ENCODE data around the gene MTUS2.

Gene MTUS2

DNA sequence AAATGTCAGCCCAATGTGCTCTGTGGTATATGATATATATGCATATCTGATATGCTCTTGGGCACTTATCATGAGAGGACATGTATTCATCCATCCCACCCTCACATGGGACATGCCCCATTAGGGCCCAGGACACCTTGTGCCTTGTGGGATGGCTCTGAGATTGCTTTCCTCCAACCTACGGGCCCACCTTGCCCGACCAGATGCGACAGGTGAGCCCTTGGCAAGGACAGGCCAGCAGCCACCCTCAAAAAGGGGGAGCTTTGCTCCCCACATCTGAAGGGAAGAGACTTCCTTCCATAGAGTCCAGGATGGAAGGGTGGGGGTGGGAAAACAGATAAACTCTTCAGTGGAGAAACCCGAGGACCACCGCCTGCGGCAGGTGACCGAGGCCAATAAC lies 716.7 kb downstream of the MTUS2 start:
- no peak overlapping the region for H3K27ac ChIP-seq (ENCODE audit: insufficient read depth, low read length, poor library complexity, severe bottlenecking)
- no peaks in the 10 kb centered on the region for H3K4me1 ChIP-seq (ENCODE audit: control insufficient read depth, insufficient read depth, low read length, poor library complexity, severe bottlenecking)
- H3K9me3 ChIP-seq (ENCODE audit: control insufficient read depth, low read length): no peaks in the 10 kb centered on the region

DNA sequence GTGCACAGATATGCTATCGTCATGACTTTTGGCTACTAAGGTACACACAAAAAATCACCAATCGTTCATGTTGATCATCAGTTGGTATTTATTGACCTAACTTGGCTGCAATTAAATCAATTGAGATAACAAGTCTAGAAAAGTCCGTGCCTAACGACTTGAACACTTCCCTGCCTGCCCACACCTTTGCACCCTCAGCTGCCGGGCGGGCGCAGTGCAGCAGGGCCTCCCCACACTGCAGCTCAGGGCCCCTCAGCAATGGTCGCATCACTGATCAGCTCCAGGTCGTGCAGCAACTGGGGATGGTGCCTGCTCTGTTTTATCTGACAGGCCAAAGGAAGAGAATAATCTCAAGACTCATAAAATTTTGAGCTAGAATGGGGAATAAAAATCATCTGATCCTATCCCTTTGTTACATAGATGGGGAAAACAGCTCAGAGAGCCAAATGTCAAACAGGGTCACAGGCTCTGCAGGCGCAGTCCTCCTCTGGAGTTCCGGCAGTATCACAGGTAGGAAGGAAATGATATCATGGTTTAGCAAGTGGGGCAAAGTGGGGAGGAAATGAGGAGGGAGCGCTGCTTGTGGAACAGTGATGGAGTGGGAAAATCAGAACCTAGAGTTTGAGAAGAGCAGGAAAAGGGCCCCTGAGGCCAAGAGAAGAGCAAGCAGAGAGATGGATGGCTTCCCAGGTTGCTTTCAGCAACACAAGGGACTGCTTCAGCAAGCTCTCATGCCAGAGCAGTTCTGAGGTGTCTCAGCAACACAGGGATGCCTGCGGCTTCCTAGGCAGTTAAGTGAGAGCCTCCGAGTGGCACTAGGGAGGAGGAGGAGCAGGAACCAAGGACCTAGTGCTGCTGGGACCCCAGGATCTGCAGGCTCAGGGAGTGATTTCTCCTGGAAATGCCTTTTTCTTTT lies 717.9 kb downstream of the MTUS2 start:
- no peak overlapping the region for H3K4me3 ChIP-seq (ENCODE audit: insufficient read depth, low read depth, low read length, poor library complexity, severe bottlenecking)
- H3K36me3 ChIP-seq (ENCODE audit: control insufficient read depth, insufficient read depth, low read length): peaks cover 16% of the 10 kb centered on the region

More for the DNA sequence above, 716.7 kb downstream of the MTUS2 start:
- Histone ChIP-seq H3K4me3 (ENCODE audit: insufficient read depth, low read depth, low read length, poor library complexity, severe bottlenecking) (no peak overlapping the region), H3K36me3 (ENCODE audit: control insufficient read depth, insufficient read depth, low read length) (peaks cover 28% of the 10 kb centered on the region), H3K27me3 (replicated peaks; ENCODE audit: control insufficient read depth, insufficient read depth, low read length, poor library complexity, severe bottlenecking) (no peaks in the 10 kb centered on the region)
- no peak for DNase-seq

DNA sequence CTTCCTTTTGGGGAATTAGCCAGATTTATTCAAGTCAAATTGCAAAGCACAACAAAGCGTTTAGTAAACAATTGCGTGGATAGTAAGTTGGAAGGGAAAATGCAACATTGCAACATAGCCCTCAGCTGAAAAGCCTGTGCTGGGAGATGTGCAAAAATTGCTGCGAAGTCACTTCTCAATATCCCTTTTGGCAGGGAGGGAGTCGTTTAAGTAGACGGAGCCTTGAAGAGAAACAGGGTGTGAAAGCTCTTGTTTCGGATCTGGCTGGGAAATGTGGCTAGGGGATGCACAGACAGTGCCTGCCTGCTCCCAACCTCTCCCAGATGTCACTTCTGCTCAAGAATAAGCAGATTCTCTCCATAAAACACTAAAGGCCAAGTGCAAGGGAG lies 718.5 kb downstream of the MTUS2 start:
- Histone ChIP-seq H3K9me3 (ENCODE audit: control insufficient read depth, low read length) (no peaks in the 10 kb centered on the region), H3K27ac (ENCODE audit: insufficient read depth, low read length, poor library complexity, severe bottlenecking) (no peak overlapping the region), H3K27me3 (replicated peaks; ENCODE audit: control insufficient read depth, insufficient read depth, low read length, poor library complexity, severe bottlenecking) (no peaks in the 10 kb centered on the region), H3K4me3 (ENCODE audit: insufficient read depth, low read depth, low read length, poor library complexity, severe bottlenecking) (no peak overlapping the region), H3K4me1 (ENCODE audit: control insufficient read depth, insufficient read depth, low read length, poor library complexity, severe bottlenecking) (no peaks in the 10 kb centered on the region), H3K36me3 (ENCODE audit: control insufficient read depth, insufficient read depth, low read length) (peaks cover 10% of the 10 kb centered on the region)
- no peak for DNase-seq

More for the DNA sequence above, 717.9 kb downstream of the MTUS2 start:
- no peaks in the 10 kb centered on the region for H3K27me3 ChIP-seq (replicated peaks; ENCODE audit: control insufficient read depth, insufficient read depth, low read length, poor library complexity, severe bottlenecking)
- no peaks in the 10 kb centered on the region for H3K9me3 ChIP-seq (ENCODE audit: control insufficient read depth, low read length)
- no peak for DNase-seq
- H3K4me1 ChIP-seq (ENCODE audit: control insufficient read depth, insufficient read depth, low read length, poor library complexity, severe bottlenecking): no peaks in the 10 kb centered on the region
- no peak overlapping the region for H3K27ac ChIP-seq (ENCODE audit: insufficient read depth, low read length, poor library complexity, severe bottlenecking)

DNA sequence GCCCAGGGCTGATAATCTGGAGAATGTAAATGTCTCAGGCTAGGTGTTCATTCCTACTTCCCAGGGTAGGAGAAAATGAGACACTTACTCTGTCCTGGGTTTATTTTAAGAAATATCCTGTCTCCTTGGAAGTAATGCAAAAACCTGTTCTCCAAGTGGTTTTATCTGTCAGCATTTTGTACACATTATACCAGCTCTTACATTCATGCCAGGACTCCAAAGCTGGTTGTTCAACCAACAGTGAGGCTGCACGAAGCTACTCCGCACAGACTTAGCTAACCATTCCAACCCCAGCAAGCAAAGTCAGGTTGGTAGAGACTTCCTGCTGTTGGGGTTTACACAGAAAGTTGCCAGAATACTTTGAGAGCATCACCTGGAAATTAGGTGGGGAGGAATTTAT lies 719.7 kb downstream of the MTUS2 start:
- no peak overlapping the region for H3K27ac ChIP-seq (ENCODE audit: insufficient read depth, low read length, poor library complexity, severe bottlenecking)
- peaks cover 8% of the 10 kb centered on the region for H3K36me3 ChIP-seq (ENCODE audit: control insufficient read depth, insufficient read depth, low read length)
- H3K4me1 ChIP-seq (ENCODE audit: control insufficient read depth, insufficient read depth, low read length, poor library complexity, severe bottlenecking): no peaks in the 10 kb centered on the region
- H3K27me3 ChIP-seq (replicated peaks; ENCODE audit: control insufficient read depth, insufficient read depth, low read length, poor library complexity, severe bottlenecking): no peaks in the 10 kb centered on the region
- no peak overlapping the region for H3K4me3 ChIP-seq (ENCODE audit: insufficient read depth, low read depth, low read length, poor library complexity, severe bottlenecking)
- no peak for DNase-seq
- H3K9me3 ChIP-seq (ENCODE audit: control insufficient read depth, low read length): no peaks in the 10 kb centered on the region

DNA sequence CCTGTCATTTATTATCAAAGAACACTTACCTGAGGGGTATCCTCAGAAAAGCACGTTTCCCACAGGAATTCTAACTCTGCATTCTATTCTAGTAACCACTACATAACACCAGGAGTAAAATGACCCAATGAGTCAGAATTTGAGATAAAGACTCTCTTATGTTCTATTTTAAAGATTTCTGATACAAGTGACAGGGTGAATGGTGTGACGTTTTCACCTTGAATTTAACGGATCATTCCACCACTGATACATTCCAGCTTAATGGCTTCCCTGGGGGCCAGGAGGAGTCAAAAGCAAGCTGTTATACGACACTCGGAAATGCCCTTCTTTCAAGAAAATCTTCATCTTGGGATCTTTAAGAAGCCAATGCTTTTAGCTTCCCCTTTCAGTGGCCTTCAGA lies 720.2 kb downstream of the MTUS2 start:
- Histone ChIP-seq H3K27me3 (replicated peaks; ENCODE audit: control insufficient read depth, insufficient read depth, low read length, poor library complexity, severe bottlenecking) (no peaks in the 10 kb centered on the region), H3K9me3 (ENCODE audit: control insufficient read depth, low read length) (no peaks in the 10 kb centered on the region), H3K27ac (ENCODE audit: insufficient read depth, low read length, poor library complexity, severe bottlenecking) (no peak overlapping the region), H3K4me1 (ENCODE audit: control insufficient read depth, insufficient read depth, low read length, poor library complexity, severe bottlenecking) (no peaks in the 10 kb centered on the region), H3K4me3 (ENCODE audit: insufficient read depth, low read depth, low read length, poor library complexity, severe bottlenecking) (no peak overlapping the region), H3K36me3 (ENCODE audit: control insufficient read depth, insufficient read depth, low read length) (peaks cover 10% of the 10 kb centered on the region)
- DNase-seq: no peak

DNA sequence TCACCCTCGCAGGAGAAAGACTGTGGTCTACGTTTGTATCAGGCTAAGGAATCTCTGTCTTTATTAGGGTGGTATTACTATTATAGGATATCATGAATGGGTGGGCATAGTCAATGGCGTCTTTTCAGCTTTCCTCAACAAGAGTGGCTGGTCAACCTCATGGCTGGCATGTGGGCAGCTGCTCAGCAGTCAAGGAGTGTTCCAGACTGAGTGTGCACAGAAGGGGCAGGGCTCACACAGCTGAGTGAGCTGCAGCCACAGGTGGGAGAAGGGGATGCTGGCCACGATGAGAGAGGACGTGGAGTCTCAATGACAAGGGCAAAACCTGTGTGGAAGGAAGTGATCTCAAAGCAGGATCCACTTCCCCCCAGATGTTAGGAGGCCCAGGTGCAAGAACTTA lies 720.7 kb downstream of the MTUS2 start:
- Histone ChIP-seq H3K9me3 (ENCODE audit: control insufficient read depth, low read length) (no peaks in the 10 kb centered on the region), H3K27me3 (replicated peaks; ENCODE audit: control insufficient read depth, insufficient read depth, low read length, poor library complexity, severe bottlenecking) (no peaks in the 10 kb centered on the region), H3K36me3 (ENCODE audit: control insufficient read depth, insufficient read depth, low read length) (peaks cover 8% of the 10 kb centered on the region), H3K4me3 (ENCODE audit: insufficient read depth, low read depth, low read length, poor library complexity, severe bottlenecking) (no peak overlapping the region), H3K4me1 (ENCODE audit: control insufficient read depth, insufficient read depth, low read length, poor library complexity, severe bottlenecking) (no peaks in the 10 kb centered on the region), H3K27ac (ENCODE audit: insufficient read depth, low read length, poor library complexity, severe bottlenecking) (no peak overlapping the region)
- DNase-seq: no peak

DNA sequence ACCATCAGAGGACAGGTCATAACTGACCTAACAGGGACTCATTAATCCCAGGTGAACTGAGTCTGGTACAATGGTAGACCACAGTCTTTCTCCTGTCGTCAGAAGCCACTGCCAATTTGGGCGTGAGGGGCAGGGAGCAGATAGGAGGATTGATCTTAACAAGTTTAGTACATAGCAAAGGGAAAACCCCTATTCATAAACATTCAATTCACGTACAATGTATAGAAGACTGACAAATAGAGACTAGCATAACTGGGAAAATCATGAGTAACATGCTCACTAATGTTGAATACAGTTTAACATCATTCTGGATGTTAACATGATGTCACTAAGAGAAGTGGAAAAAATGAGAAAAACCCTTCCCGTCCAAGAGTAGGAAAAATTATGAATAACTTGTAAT lies 721.3 kb downstream of the MTUS2 start:
- no peak for DNase-seq
- H3K4me3 ChIP-seq (ENCODE audit: insufficient read depth, low read depth, low read length, poor library complexity, severe bottlenecking): no peak overlapping the region
- H3K27me3 ChIP-seq (replicated peaks; ENCODE audit: control insufficient read depth, insufficient read depth, low read length, poor library complexity, severe bottlenecking): no peaks in the 10 kb centered on the region
- no peaks in the 10 kb centered on the region for H3K4me1 ChIP-seq (ENCODE audit: control insufficient read depth, insufficient read depth, low read length, poor library complexity, severe bottlenecking)
- H3K36me3 ChIP-seq (ENCODE audit: control insufficient read depth, insufficient read depth, low read length): peaks cover 6% of the 10 kb centered on the region
- no peaks in the 10 kb centered on the region for H3K9me3 ChIP-seq (ENCODE audit: control insufficient read depth, low read length)
- H3K27ac ChIP-seq (ENCODE audit: insufficient read depth, low read length, poor library complexity, severe bottlenecking): no peak overlapping the region

DNA sequence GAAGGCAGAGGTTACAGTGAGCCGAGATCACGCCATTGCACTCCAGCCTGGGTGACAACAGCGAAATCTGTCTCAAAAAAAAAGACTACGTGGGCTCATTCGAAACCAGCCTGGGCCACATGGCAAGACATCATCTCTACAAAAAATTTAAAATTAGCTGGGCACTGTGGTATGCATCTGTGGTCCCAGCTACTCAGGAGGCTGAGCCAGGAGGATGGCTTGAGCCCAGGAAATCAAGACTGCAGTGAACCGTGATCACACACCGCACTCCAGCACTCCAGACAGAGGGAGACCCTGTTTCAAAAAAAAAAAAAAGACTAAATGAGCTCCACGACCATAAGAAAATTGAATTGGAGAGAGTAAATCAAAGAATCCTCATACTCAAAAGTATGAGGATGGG lies 722.2 kb downstream of the MTUS2 start:
- Histone ChIP-seq H3K9me3 (ENCODE audit: control insufficient read depth, low read length) (no peaks in the 10 kb centered on the region), H3K4me3 (ENCODE audit: insufficient read depth, low read depth, low read length, poor library complexity, severe bottlenecking) (no peak overlapping the region), H3K36me3 (ENCODE audit: control insufficient read depth, insufficient read depth, low read length) (peaks cover 6% of the 10 kb centered on the region), H3K4me1 (ENCODE audit: control insufficient read depth, insufficient read depth, low read length, poor library complexity, severe bottlenecking) (no peaks in the 10 kb centered on the region), H3K27me3 (replicated peaks; ENCODE audit: control insufficient read depth, insufficient read depth, low read length, poor library complexity, severe bottlenecking) (no peaks in the 10 kb centered on the region), H3K27ac (ENCODE audit: insufficient read depth, low read length, poor library complexity, severe bottlenecking) (no peak overlapping the region)
- DNase-seq: no peak

DNA sequence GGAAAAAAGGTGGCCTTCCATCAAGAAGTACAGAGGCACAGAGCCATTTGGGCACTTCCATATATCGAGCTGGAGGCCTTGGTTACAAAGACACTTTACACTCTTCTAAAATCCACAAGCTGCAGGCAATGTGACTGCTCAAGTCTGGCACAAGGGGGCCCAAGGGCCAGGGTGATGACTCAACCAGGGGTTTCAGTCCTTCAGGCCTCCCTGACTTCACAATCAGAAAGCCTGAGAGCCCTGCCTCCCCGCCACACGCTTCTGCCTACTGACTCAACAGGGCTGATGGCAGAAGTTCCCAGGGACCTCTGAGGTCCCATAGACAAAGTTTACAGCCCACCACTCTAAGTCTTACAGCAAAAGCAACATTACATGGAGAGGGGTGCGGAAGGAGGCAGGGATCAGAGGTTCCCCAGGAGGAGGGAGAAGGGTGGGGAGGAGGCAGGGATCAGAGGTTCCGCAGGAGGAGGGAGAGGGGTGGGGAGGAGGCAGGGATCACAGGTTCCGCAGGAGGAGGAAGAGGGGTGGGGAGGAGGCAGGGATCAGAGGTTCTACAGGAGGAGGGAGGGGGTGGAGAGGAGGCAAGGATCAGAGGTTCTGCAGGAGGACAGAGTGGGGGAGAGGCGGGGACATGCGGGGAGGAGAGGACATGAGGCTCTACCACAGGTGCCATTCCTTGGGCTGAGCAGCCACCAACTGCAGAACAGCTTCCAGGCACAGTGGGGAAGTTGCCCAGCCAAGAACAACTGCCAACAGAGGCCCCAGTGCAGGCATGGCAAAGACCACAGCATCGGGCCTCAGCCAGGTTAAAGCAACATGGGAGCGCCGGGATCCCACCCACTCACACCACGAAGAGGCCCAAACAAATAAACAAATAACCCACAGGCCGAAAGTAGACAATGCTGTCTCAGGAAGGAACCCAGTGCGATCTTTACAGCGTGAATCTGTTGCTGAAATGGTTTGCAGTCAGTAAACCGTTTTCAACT lies 723.4 kb downstream of the MTUS2 start:
- Histone ChIP-seq H3K9me3 (ENCODE audit: control insufficient read depth, low read length) (no peaks in the 10 kb centered on the region), H3K4me3 (ENCODE audit: insufficient read depth, low read depth, low read length, poor library complexity, severe bottlenecking) (no peak overlapping the region), H3K27ac (ENCODE audit: insufficient read depth, low read length, poor library complexity, severe bottlenecking) (no peak overlapping the region), H3K36me3 (ENCODE audit: control insufficient read depth, insufficient read depth, low read length) (peaks cover 9% of the 10 kb centered on the region), H3K4me1 (ENCODE audit: control insufficient read depth, insufficient read depth, low read length, poor library complexity, severe bottlenecking) (no peaks in the 10 kb centered on the region), H3K27me3 (replicated peaks; ENCODE audit: control insufficient read depth, insufficient read depth, low read length, poor library complexity, severe bottlenecking) (no peaks in the 10 kb centered on the region)
- DNase-seq: no peak

DNA sequence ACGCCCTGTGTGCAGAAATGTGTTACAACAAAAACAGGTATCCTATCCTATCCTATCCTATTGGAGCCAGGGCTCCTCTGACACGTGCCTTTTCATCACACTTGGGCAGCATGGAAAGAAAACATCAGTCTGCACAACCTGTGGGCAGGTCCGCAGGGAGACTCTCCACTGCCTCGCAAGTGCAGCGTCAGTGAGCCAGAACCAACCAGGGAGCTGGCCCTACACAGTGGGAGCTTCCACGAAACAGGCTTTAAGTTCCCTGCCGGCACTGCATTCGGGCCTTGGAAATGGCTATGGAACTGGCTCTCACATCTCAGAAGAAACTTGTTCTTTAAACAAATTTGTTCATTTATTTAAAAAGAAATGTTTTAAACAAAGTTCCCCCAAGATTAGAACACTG lies 725.8 kb downstream of the MTUS2 start:
- Histone ChIP-seq H3K27ac (ENCODE audit: insufficient read depth, low read length, poor library complexity, severe bottlenecking) (no peak overlapping the region), H3K27me3 (replicated peaks; ENCODE audit: control insufficient read depth, insufficient read depth, low read length, poor library complexity, severe bottlenecking) (no peaks in the 10 kb centered on the region), H3K4me3 (ENCODE audit: insufficient read depth, low read depth, low read length, poor library complexity, severe bottlenecking) (no peak overlapping the region), H3K9me3 (ENCODE audit: control insufficient read depth, low read length) (no peaks in the 10 kb centered on the region), H3K36me3 (ENCODE audit: control insufficient read depth, insufficient read depth, low read length) (peaks cover 23% of the 10 kb centered on the region), H3K4me1 (ENCODE audit: control insufficient read depth, insufficient read depth, low read length, poor library complexity, severe bottlenecking) (no peaks in the 10 kb centered on the region)
- DNase-seq: no peak
